Right lobe of liver (tissue), 6 donors: ENCODE results near the gene ARRDC5. TPM values are rescaled to one million over a fixed set of nuclear protein-coding genes. Genes with fewer than 3 reads are reported as not detected.
"Not testable (repeated sequence)": the region's sequence is repeated elsewhere in the genome, so short reads cannot be mapped to it uniquely, and the experiment has no call there.

ENCODE experiments used
- ATAC-seq, 4 donors: fragments of 200-7000 bp; cut with Tn5 transposase; one replicate each; pipeline ENCODE4 v1.9.1; 2020; ENCODE audit warnings: mild to moderate bottlenecking in 4 of 4, moderate library complexity in 4 of 4
- DNase-seq, 3 donors: peaks; one replicate each; pipeline ENCODE4 v3.0.0-alpha.2; 2020
- H3K27ac ChIP-seq, 3 donors: fragments of 200-600 bp; one replicate each; pipeline ENCODE4 v1.8.0; 2022
- H3K27me3 ChIP-seq, 2 donors: fragments of 200-600 bp; one replicate each; pipeline ENCODE4 v1.8.0; 2022
- H3K36me3 ChIP-seq, 4 donors: fragments of 200-600 bp; sonication (generic) in 1 of 4; one replicate each; pipeline versions ENCODE4 v1.5.1 to v1.8.0; 2017 to 2022; ENCODE audit warnings: control low read depth in 1 of 4
- H3K4me1 ChIP-seq, 4 donors: fragments of 200-600 bp; sonication (generic) in 1 of 4; one replicate each; pipeline versions ENCODE4 v1.5.1 to v1.8.0; 2017 to 2022; ENCODE audit warnings: control low read depth in 1 of 4
- H3K4me3 ChIP-seq, 3 donors: fragments of 200-600 bp; one replicate each; pipeline ENCODE4 v1.8.0; 2022
- H3K9me3 ChIP-seq, 4 donors: fragments of 200-600 bp; sonication (generic) in 1 of 4; one replicate each; pipeline versions ENCODE4 v1.5.1 to v1.8.0; 2017 to 2022; ENCODE audit warnings: control low read depth in 1 of 4
- CTCF ChIP-seq, 4 donors: fragments of 200-600 bp in 3 of 4; fragments of 450-650 bp in 1 of 4; IDR thresholded peaks; one replicate each; pipeline versions ENCODE4 v1.5.1 to v1.8.0; 2016 to 2022; ENCODE audit warnings: antibody characterized with exemption in 4 of 4, mild to moderate bottlenecking in 2 of 4
- POLR2A ChIP-seq: fragments of 450-650 bp; IDR thresholded peaks from one replicate; pipeline ENCODE4 v1.6.1; 2017; ENCODE audit warnings: antibody characterized with exemption, mild to moderate bottlenecking
- WGBS: methylation state at CpG from one replicate; pipeline ENCODE4 v1.1.6; 2018; ENCODE audit warnings: low coverage, low lambda C conversion rate; ENCODE audit not compliant: insufficient coverage; ENCODE audit errors: missing lambda C conversion rate; 5-methylcytosine and 5-hydroxymethylcytosine counted together
- intact Hi-C, 2 donors: fragments of 100-400 bp; cut with DNase I; formaldehyde crosslinking; loops; one replicate each; pipeline versions ENCODE4 v1.11.2 to v1.14.1; 2022
- total RNA-seq, 6 experiments: library from RNA; depleted of rRNA in 2 of 6; stranded (reverse); fragments of >200 nt in 2 of 6; fragmentation: NEBNext Ultra II Directional in 3 of 6; extraction: Animal tissue kit (Norgen Biotek cat#: 25700) in 3 of 6; gene quantifications; one replicate each; pipeline versions ENCODE4 v1.1.0 to v1.2.4, GENCODE V29; 2016 to 2023
- donor health status: DM: no; HTN: yes; CAD: no.
- donor health status: DM: no; HTN: no; CAD: no.
- donor health status: DM: no; HTN: no; CAD: no.
- donor health status: DM: no; HTN: yes; CAD: no.
- donor health status: DM: no; HTN: yes; CAD: no.

The ARRDC5 gene
- total RNA-seq, 6 experiments from 2014 or later: 0.15 to 0.35 (median 0.17) TPM; not detected in 3

GRCh38 chr19:4861147-4861546, 41.5 kb downstream of the ARRDC5 start:
- H3K36me3 ChIP-seq: peaks cover 0 to 24% (median 11%) of the 10 kb centered on the region in 4 donors
- intact Hi-C loops: no loop called here
- H3K27me3 ChIP-seq: no peaks in the 10 kb centered on the region
- H3K27ac ChIP-seq: no peak overlapping the region
- H3K4me1 ChIP-seq: peaks cover 0 to 5% (median 0%) of the 10 kb centered on the region in 4 donors
- 40% methylated on average over 1 of the region's 10 CpGs for WGBS
- DNase-seq (no peak), ATAC-seq (peak in 3 of 4 donors; percentile 21 to 50 (median 23))
- no peaks in the 10 kb centered on the region for H3K9me3 ChIP-seq
- H3K4me3 ChIP-seq: no peak overlapping the region
- TF ChIP-seq POLR2A (no peak), CTCF (IDR thresholded peaks at IDR 0.05) (no peak)

- intact Hi-C loops: no loop called here
- DNase-seq: no peak
- peaks cover 0 to 28% (median 11%) of the 10 kb centered on the region in 4 donors for H3K36me3 ChIP-seq
- no peak overlapping the region for H3K27ac ChIP-seq
- TF ChIP-seq POLR2A: no peak
- no peak for TF ChIP-seq CTCF (IDR thresholded peaks at IDR 0.05)
- no CpG with 5 or more reads among the region's 11 CpGs for WGBS
- peak in 1 of 4 donors; percentile 26 for ATAC-seq
- H3K27me3 ChIP-seq: no peaks in the 10 kb centered on the region
- peaks cover 0 to 5% (median 0%) of the 10 kb centered on the region in 4 donors for H3K4me1 ChIP-seq
- H3K4me3 ChIP-seq: no peak overlapping the region
- no peaks in the 10 kb centered on the region for H3K9me3 ChIP-seq
Measured at GRCh38 chr19:4859697-4860096, 43.0 kb downstream of the ARRDC5 start.

- H3K27ac ChIP-seq, intact Hi-C loops, H3K9me3 ChIP-seq, ATAC-seq, H3K4me1 ChIP-seq, DNase-seq, H3K4me3 ChIP-seq, H3K27me3 ChIP-seq: not testable (repeated sequence)
- 85% methylated on average over 7 of the region's 12 CpGs for WGBS
- H3K36me3 ChIP-seq: peaks cover 0 to 28% (median 11%) of the 10 kb centered on the region in 4 donors
Measured at GRCh38 chr19:4856468-4856867, 46.2 kb downstream of the ARRDC5 start.

GRCh38 chr19:4853506-4853905, 49.2 kb downstream of the ARRDC5 start:
- H3K4me3 ChIP-seq, H3K4me1 ChIP-seq, H3K9me3 ChIP-seq, DNase-seq, H3K27ac ChIP-seq, H3K27me3 ChIP-seq, ATAC-seq: not testable (repeated sequence)
- intact Hi-C loops: loop anchor here (5.0 kb wide), 2 partner anchors 36 to 46 kb away; no protein-coding TSS in a partner anchor
- 89% methylated on average over 8 of the region's 8 CpGs for WGBS
- H3K36me3 ChIP-seq: peaks cover 0 to 15% (median 8%) of the 10 kb centered on the region in 4 donors

GRCh38 chr19:4852484-4852883, 50.2 kb downstream of the ARRDC5 start:
- H3K36me3 ChIP-seq: peaks cover 0 to 18% (median 9%) of the 10 kb centered on the region in 4 donors
- H3K9me3 ChIP-seq: no peaks in the 10 kb centered on the region
- WGBS: 85% methylated on average over 3 of the region's 6 CpGs
- H3K27me3 ChIP-seq: no peaks in the 10 kb centered on the region
- ATAC-seq: peak in 2 of 4 donors; percentile 9 to 10
- no peak for DNase-seq
- no peak overlapping the region for H3K27ac ChIP-seq
- H3K4me3 ChIP-seq: no peak overlapping the region
- H3K4me1 ChIP-seq: no peaks in the 10 kb centered on the region
- intact Hi-C loops: loop anchor here (5.0 kb wide), 2 partner anchors 35 to 45 kb away; no protein-coding TSS in a partner anchor
- TF ChIP-seq POLR2A: no peak
- no peak for TF ChIP-seq CTCF (IDR thresholded peaks at IDR 0.05)
